ENCODE results near the gene DVL1. TPM values are rescaled to one million over a fixed set of nuclear protein-coding genes. Genes with fewer than 3 reads are reported as not detected.
A peak's percentile ranks its signal among the peaks of the same experiment; 100 is the strongest.

DVL1 gene
- total RNA-seq, 1 donor from 2014 or later, result 55.0 TPM

DNA sequence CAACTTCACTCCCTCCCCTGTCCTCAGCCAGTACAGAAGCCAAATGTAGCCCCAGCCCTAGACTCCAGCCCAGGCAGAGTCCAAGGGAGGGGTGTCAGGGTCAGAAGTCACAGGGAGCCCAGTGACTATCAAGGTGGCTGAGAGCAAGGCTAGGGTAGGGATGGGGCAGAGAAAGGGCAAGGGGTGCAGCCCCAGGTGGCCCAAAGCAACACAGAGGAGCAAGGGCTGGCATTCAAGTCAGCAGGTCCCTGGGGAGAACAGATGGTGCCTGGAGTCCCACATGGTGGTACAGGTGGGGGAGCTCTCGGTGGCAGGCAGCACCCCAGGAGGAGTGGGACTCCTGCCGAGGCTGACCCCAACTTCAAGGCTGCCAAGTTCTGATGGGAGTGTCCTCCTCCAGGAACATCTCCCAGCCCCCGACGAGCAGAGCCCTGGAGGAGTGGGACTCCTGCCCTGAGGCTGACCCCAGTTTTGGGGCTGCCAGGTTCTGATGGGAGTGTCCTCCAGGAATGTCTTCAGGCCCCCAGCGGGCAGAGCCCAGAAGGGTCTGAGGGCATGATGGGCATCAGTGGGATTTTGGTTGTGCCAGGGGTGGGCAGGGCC lies 3.7 kb upstream of the DVL1 start:
- H3K27me3 Mint-ChIP-seq (ENCODE audit: low read depth, unreplicated experiment), result peaks cover 2% of the 10 kb centered on the region
- H3K27ac Mint-ChIP-seq (ENCODE audit: unreplicated experiment), result no peak overlapping the region
- peaks cover 11% of the 10 kb centered on the region for H3K36me3 ChIP-seq (ENCODE audit: insufficient read depth, low read length)
- TF ChIP-seq EZH2 (IDR thresholded peaks at IDR 0.05; ENCODE audit: insufficient read depth, low read length), result no peak
- peaks cover 54% of the 10 kb centered on the region for H4K20me1 ChIP-seq (ENCODE audit: insufficient read depth, low read length)
- no peaks in the 10 kb centered on the region for H3K27me3 ChIP-seq (ENCODE audit: insufficient read depth, low read length)
- DNase-seq (ENCODE audit: low read depth) (no peak), FAIRE-seq (no peak)
- no peak overlapping the region for H3K9ac ChIP-seq (ENCODE audit: low read length)
- H3K27ac ChIP-seq (ENCODE audit: low read depth, low read length), result no peak overlapping the region
- H3K36me3 Mint-ChIP-seq (ENCODE audit: low read depth, unreplicated experiment), result peaks cover 6% of the 10 kb centered on the region
- no peak overlapping the region for H3K4me3 ChIP-seq (ENCODE audit: insufficient read depth, low read depth, low read length)
- peaks cover 8% of the 10 kb centered on the region for H3K4me1 Mint-ChIP-seq (ENCODE audit: low read depth, unreplicated experiment)
- H3K4me1 ChIP-seq (ENCODE audit: insufficient read depth, low read length), result peaks cover 15% of the 10 kb centered on the region
- H3K4me3 Mint-ChIP-seq (ENCODE audit: unreplicated experiment), result peak overlapping the region; percentile 34
- peak overlapping the region; percentile 50 for H3K4me2 ChIP-seq (ENCODE audit: low read length)
- H3K79me2 ChIP-seq (ENCODE audit: insufficient read depth, low read length), result peaks cover 55% of the 10 kb centered on the region
- H3K9me3 Mint-ChIP-seq (ENCODE audit: unreplicated experiment), result no peaks in the 10 kb centered on the region
- H2AFZ ChIP-seq (ENCODE audit: low read depth, low read length), result no peak overlapping the region
- no peaks in the 10 kb centered on the region for H3K9me3 ChIP-seq (ENCODE audit: insufficient read depth, low read depth, low read length)

DNA sequence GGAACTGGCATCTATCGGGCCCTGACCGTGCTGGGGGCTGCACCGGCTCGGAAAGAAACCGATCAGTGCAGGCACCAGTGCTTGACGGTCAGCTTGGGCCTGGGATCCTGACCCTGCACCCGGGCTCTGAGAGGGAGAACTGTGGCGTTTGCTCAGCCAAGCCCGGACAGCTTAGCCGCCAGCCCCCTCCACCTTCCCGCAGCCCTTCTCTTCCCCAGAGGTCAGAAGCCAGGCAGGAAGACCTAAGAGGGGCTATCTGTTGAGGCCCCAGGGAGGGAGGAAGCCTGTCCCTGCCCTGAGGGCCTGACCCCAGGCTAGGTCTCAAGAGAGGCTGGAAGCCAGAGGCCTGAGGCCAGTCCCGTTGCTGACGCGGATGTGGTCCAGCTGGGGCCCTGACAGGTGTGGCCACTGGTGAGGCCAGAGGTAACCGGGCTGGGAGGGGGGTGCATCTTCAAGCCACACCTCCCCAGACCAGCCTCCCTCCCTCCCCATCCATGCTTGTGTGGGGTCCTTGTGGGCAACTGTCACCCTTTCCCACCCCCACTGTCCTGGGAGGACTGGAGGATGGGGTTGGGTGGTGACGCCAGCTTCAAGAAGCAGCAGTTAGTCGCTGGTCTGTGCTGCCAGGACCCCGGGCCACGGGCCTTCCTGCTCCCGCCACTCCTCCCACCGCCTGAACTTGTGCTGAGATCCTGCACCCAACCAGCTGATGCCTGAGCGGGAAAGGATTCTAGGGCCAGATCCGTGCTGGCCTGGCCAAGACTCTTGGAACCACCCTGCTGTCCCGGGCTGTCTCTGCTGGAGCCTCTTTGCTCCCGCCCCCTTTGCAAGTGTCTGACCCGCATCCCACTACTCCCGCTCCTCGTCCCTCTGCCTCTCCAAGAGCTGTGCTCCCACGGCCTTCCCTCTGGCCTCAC lies 2.6 kb upstream of the DVL1 start:
- no peak overlapping the region for H3K9ac ChIP-seq (ENCODE audit: low read length)
- no peak overlapping the region for H3K27ac ChIP-seq (ENCODE audit: low read depth, low read length)
- no peak for TF ChIP-seq EZH2 (IDR thresholded peaks at IDR 0.05; ENCODE audit: insufficient read depth, low read length)
- TF ChIP-seq, protein P1, sequence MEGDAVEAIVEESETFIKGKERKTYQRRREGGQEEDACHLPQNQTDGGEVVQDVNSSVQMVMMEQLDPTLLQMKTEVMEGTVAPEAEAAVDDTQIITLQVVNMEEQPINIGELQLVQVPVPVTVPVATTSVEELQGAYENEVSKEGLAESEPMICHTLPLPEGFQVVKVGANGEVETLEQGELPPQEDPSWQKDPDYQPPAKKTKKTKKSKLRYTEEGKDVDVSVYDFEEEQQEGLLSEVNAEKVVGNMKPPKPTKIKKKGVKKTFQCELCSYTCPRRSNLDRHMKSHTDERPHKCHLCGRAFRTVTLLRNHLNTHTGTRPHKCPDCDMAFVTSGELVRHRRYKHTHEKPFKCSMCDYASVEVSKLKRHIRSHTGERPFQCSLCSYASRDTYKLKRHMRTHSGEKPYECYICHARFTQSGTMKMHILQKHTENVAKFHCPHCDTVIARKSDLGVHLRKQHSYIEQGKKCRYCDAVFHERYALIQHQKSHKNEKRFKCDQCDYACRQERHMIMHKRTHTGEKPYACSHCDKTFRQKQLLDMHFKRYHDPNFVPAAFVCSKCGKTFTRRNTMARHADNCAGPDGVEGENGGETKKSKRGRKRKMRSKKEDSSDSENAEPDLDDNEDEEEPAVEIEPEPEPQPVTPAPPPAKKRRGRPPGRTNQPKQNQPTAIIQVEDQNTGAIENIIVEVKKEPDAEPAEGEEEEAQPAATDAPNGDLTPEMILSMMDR (IDR thresholded peaks at IDR 0.05; ENCODE audit: insufficient read depth, low read depth, low read length), result no peak
- H3K9me3 Mint-ChIP-seq (ENCODE audit: unreplicated experiment), result no peaks in the 10 kb centered on the region
- H3K4me2 ChIP-seq (ENCODE audit: low read length), result peak overlapping the region; percentile 50
- FAIRE-seq (no peak), DNase-seq (ENCODE audit: low read depth) (no peak)
- H3K4me3 ChIP-seq (ENCODE audit: insufficient read depth, low read depth, low read length), result no peak overlapping the region
- H3K27ac Mint-ChIP-seq (ENCODE audit: unreplicated experiment), result peak overlapping the region; percentile 81
- no peak overlapping the region for H2AFZ ChIP-seq (ENCODE audit: low read depth, low read length)
- peaks cover 2% of the 10 kb centered on the region for H3K27me3 Mint-ChIP-seq (ENCODE audit: low read depth, unreplicated experiment)
- peaks cover 13% of the 10 kb centered on the region for H3K4me1 Mint-ChIP-seq (ENCODE audit: low read depth, unreplicated experiment)
- peaks cover 6% of the 10 kb centered on the region for H3K36me3 Mint-ChIP-seq (ENCODE audit: low read depth, unreplicated experiment)
- no peaks in the 10 kb centered on the region for H3K27me3 ChIP-seq (ENCODE audit: insufficient read depth, low read length)
- peak overlapping the region; percentile 78 for H3K4me3 Mint-ChIP-seq (ENCODE audit: unreplicated experiment)
- H3K4me1 ChIP-seq (ENCODE audit: insufficient read depth, low read length), result peaks cover 22% of the 10 kb centered on the region
- H4K20me1 ChIP-seq (ENCODE audit: insufficient read depth, low read length), result peaks cover 54% of the 10 kb centered on the region
- H3K9me3 ChIP-seq (ENCODE audit: insufficient read depth, low read depth, low read length), result no peaks in the 10 kb centered on the region
- peaks cover 11% of the 10 kb centered on the region for H3K36me3 ChIP-seq (ENCODE audit: insufficient read depth, low read length)
- H3K79me2 ChIP-seq (ENCODE audit: insufficient read depth, low read length), result peaks cover 55% of the 10 kb centered on the region

DNA sequence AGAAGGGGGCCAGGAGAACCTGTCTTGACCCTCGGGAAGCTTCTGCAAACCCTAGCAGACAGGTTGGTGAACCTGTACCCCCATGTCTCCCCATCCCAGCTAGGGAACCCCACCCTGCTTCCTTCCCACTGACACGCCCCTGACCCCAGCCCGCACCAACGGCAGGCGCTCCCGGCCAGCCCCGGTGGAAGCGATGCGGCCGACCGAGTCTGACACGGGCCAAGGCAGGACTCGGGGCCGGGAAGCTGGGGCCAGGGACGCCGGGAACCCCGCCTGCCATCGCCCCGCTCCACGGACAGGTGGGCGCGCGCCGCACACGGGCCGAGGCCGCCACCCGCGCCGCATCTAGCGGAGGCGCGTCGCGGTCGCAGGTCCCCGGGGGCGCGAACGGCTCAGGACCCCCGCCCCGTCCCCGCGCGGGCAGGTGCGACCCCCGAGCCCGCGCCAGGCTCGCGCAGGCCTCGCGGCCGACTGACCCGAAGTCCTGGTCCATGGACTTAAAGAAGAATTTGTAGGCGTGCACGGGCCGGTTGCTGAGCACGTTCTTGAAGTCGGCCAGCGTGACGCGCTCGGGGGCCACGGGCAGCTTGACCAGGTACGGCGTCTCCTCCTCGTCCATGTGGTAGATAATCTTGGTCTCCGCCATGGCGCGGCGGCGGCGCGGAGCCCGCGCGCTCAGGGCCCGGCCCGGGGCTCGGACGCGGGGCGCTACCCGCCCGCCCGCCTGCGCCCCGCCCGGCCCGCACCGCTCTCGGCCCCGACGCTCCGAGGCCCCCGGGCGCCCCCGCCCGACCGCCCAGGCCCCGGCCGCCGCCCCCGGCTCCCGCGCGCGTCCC lies 580 bp downstream of the DVL1 start:
- Histone ChIP-seq H2AFZ (ENCODE audit: low read depth, low read length) (no peak overlapping the region), H3K79me2 (ENCODE audit: insufficient read depth, low read length) (peaks cover 63% of the 10 kb centered on the region)
- no peaks in the 10 kb centered on the region for H3K27me3 Mint-ChIP-seq (ENCODE audit: low read depth, unreplicated experiment)

More for the DNA sequence above, 580 bp downstream of the DVL1 start:
- Histone ChIP-seq H3K9ac (ENCODE audit: low read length) (peak overlapping the region; percentile 83), H3K27me3 (ENCODE audit: insufficient read depth, low read length) (no peaks in the 10 kb centered on the region), H3K27ac (ENCODE audit: low read depth, low read length) (peak overlapping the region; percentile 47), H4K20me1 (ENCODE audit: insufficient read depth, low read length) (peaks cover 71% of the 10 kb centered on the region), H3K4me3 (ENCODE audit: insufficient read depth, low read depth, low read length) (peak overlapping the region; percentile 79), H3K4me2 (ENCODE audit: low read length) (peak overlapping the region; percentile 99), H3K9me3 (ENCODE audit: insufficient read depth, low read depth, low read length) (no peaks in the 10 kb centered on the region), H3K36me3 (ENCODE audit: insufficient read depth, low read length) (peaks cover 11% of the 10 kb centered on the region), H3K4me1 (ENCODE audit: insufficient read depth, low read length) (peaks cover 49% of the 10 kb centered on the region)
- TF ChIP-seq, protein P1 (IDR thresholded peaks at IDR 0.05; ENCODE audit: insufficient read depth, low read depth, low read length), result no peak
- no peak for TF ChIP-seq EZH2 (IDR thresholded peaks at IDR 0.05; ENCODE audit: insufficient read depth, low read length)
- no peak for FAIRE-seq
- Mint-ChIP-seq H3K4me1 (ENCODE audit: low read depth, unreplicated experiment) (peaks cover 17% of the 10 kb centered on the region), H3K4me3 (ENCODE audit: unreplicated experiment) (peak overlapping the region; percentile 87), H3K36me3 (ENCODE audit: low read depth, unreplicated experiment) (peaks cover 6% of the 10 kb centered on the region), H3K9me3 (ENCODE audit: unreplicated experiment) (no peaks in the 10 kb centered on the region), H3K27ac (ENCODE audit: unreplicated experiment) (peak overlapping the region; percentile 58)
- no peak for DNase-seq (ENCODE audit: low read depth)
